Rectal smooth muscle tissue (tissue), 1 donor: ENCODE results near the gene ARHGAP45.
A peak's percentile ranks its signal among the peaks of the same experiment; 100 is the strongest.

ENCODE experiments used
- H3K27ac ChIP-seq: one replicate; pipeline ENCODE4 v1.7.0; 2013; ENCODE audit warnings: low read depth, low read length, inconsistent platforms
- H3K27me3 ChIP-seq: one replicate; pipeline ENCODE4 v1.7.0; 2013; ENCODE audit warnings: low read length; ENCODE audit not compliant: control insufficient read depth, insufficient read depth
- H3K36me3 ChIP-seq: one replicate; pipeline ENCODE4 v1.7.0; 2013; ENCODE audit warnings: low read length; ENCODE audit not compliant: control insufficient read depth, insufficient read depth
- H3K4me1 ChIP-seq: one replicate; pipeline ENCODE4 v1.7.0; 2013; ENCODE audit warnings: low read length; ENCODE audit not compliant: control insufficient read depth, insufficient read depth
- H3K4me3 ChIP-seq: one replicate; pipeline ENCODE4 v1.7.0; 2013; ENCODE audit warnings: low read length
- H3K9ac ChIP-seq: one replicate; pipeline ENCODE4 v1.7.0; 2013; ENCODE audit warnings: low read length

ARHGAP45 gene

GRCh38 chr19:1105873-1106840, 39.2 kb downstream of the ARHGAP45 start:
- H3K4me3 ChIP-seq: no peak overlapping the region
- H3K9ac ChIP-seq: no peak overlapping the region
- peaks cover 15% of the 10 kb centered on the region for H3K4me1 ChIP-seq
- H3K27me3 ChIP-seq: no peaks in the 10 kb centered on the region
- H3K27ac ChIP-seq: no peak overlapping the region
- H3K36me3 ChIP-seq: peaks cover 20% of the 10 kb centered on the region

DNA sequence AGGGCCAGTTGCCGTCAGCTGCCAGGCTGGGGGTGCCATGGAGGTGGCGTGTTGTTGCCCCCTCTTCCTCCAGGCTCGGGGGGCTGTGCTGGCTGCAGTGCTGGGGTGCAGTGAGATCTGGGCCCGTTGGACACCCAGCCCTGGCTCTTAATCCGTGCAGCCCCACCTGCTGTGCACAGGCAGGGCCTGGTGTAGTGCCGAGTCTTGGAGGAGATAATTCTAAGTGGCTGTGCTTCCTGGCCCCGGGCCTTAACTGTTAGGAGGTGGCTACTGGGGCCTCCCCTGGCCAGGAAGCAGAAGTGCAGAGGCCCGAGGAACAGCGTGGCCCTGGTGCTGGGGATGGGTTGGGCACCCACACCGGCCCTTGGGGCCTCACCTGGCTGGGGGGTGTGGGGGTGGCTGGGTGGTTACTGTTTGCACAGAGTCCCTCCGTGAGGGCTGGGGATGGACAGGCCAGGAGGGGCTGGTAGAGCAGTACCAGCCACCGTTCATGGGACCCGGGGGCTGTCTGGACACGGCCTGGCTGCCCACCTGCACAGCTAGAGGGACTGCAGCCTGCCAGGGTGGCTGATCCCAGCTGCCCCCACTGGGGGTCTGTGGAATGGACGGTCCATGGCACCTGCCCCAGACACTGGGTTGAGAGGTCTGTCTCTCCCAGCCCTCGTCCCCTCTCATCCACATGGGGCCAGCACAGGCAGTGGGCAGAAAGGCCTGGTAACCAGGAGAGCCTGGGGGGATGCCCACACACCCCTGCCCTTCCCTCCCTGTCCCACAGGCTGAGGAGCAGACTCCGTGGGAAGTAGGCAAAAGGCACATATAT, 40.1 kb downstream of the ARHGAP45 start:
- H3K9ac ChIP-seq: no peak overlapping the region
- H3K4me3 ChIP-seq: no peak overlapping the region
- peaks cover 15% of the 10 kb centered on the region for H3K4me1 ChIP-seq
- H3K27ac ChIP-seq: no peak overlapping the region
- no peaks in the 10 kb centered on the region for H3K27me3 ChIP-seq
- H3K36me3 ChIP-seq: peaks cover 20% of the 10 kb centered on the region

DNA sequence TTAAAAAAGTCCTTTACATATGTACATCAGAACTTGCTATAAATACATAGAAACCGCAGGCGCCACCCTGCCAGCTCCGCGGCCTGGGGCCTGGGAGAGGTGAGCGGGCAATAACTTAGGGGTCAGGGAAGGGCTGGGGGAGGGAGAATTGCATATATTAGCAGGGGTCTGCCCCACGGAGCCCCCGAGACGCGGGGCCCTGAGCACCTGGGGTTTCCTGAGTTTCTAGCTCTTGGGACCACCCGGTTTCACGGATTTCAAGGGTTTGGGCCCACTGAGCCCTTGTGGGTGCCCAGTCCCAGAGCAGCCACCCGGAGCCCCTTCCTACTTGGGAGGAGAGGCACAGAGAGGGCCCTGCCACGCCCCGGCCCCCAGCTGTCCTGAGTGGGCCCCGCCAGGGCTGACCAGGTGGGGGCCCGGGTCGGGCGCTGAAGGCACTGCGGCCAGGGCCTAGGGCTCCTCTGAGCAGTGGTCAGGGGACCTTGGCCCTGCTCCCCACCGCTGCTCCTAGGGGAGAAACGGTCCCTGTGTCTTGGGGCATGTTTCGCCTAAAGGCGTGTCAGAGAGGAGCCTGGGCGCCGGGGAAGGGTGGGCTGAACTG, 40.8 kb downstream of the ARHGAP45 start:
- H3K36me3 ChIP-seq: peaks cover 20% of the 10 kb centered on the region
- no peak overlapping the region for H3K4me3 ChIP-seq
- no peak overlapping the region for H3K9ac ChIP-seq
- H3K4me1 ChIP-seq: peaks cover 13% of the 10 kb centered on the region
- H3K27ac ChIP-seq: no peak overlapping the region
- no peaks in the 10 kb centered on the region for H3K27me3 ChIP-seq

DNA sequence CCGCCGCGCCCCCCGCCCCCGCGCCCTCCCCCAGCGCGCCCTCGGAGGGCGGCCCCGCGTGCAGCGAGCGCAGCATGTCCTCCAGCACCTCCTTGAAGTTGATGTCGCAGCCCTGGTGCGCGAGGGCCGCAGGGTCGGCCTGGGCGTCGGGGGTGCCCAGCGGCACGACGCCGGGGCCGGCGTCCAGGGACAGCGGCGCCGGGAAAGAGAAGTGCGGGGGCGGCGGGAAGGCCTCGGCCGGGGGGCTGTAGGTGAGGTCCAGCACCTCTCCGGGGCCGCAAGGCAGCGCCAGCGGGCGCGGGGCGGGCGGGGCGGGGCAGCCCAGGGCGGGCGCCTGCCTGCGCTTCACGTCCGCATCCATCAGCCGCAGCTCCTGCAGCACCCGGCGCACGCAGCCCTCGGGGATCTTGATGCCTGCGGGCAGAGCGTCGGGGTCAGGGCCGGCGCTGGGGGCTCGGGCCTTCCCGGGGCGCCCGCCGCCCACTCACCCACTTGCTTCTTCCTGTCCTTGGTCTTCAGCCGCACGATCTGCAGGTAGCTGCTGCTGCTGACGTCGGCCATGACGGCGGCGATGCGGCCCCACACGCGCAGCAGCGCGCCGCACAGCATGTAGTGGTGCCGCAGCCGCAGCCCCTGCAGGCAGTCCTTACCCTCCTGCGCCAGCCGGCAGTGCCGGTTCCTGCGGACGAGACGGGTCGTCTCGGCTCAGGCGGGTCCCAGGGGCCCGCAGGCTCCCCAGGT, 41.5 kb downstream of the ARHGAP45 start:
- Histone ChIP-seq H3K27ac (no peak overlapping the region), H3K9ac (no peak overlapping the region), H3K4me3 (no peak overlapping the region), H3K27me3 (no peaks in the 10 kb centered on the region), H3K36me3 (peaks cover 20% of the 10 kb centered on the region), H3K4me1 (peaks cover 13% of the 10 kb centered on the region)

DNA sequence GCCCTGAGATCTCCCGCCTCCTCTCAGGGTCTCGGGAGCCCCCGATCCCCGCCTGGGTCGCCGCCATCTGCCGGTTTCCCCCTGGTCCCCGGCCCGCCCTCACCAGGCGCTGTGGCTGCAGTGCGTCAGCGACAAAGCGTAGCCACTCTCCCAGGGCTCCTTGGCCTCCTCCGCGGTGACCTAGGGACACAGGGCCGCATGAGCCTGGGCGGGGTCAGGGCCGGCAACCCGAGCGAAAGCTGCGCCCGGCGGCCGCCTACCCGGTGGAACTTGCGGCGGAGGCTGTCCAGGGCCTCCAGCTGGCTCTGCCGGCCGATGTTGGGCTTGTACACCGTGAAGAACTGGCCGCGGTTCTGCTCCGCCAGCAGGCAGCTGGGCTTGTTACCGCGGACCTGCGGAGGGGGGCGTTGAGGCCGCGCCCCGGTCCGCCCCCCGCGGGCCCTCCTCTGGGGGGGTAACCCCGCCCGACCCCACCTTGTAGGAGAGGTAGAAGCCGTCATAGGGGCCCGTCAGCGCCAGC, 42.1 kb downstream of the ARHGAP45 start:
- Histone ChIP-seq H3K4me1 (peaks cover 15% of the 10 kb centered on the region), H3K27ac (no peak overlapping the region), H3K9ac (no peak overlapping the region), H3K4me3 (no peak overlapping the region), H3K27me3 (no peaks in the 10 kb centered on the region), H3K36me3 (peaks cover 20% of the 10 kb centered on the region)

- H3K4me3 ChIP-seq: no peak overlapping the region
- H3K27ac ChIP-seq: no peak overlapping the region
- no peak overlapping the region for H3K9ac ChIP-seq
- H3K4me1 ChIP-seq: peaks cover 13% of the 10 kb centered on the region
- H3K36me3 ChIP-seq: peaks cover 20% of the 10 kb centered on the region
- H3K27me3 ChIP-seq: no peaks in the 10 kb centered on the region
Measured at GRCh38 chr19:1109697-1110671, 43.0 kb downstream of the ARHGAP45 start.

DNA sequence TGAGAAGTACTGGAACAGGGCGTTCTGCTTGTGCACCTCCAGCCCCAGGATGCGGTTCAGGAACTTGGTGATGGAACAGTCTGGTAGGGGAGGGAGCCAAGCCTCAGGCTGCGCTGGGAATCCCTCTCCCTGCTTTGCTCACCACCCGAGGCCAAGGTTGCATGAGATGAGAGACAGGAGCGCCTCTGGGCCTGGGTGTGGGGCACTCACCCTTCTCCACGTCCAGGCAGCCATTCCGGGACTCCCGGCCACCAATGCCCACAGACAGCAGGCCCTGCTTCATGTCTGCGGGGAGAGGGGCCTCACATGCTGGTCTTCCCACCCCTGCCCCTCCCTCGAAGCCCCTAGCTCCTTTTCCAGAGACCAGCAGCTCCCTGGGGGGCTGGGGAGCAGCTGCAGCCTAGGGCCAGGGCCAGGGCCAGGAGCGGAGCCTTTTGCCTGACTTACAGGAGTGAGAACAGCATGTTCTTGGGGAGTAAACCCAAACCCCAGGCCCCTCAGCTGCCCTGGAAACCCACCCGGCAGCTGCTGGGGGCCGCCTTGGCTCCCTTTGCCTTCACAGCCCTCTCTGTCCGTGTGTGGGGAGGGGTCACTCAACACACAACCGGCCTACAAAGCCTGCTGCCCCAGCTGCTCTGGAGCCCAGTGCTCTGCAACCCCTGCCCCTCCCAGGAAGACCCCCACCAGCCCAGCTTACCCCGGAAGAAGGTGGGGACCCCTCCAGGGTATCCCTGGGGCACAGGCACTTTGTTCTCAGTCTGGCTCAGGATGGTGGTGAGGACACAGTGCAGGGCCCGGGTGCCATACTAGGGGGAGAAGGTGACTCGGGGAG, 44.1 kb downstream of the ARHGAP45 start:
- H3K36me3 ChIP-seq: peaks cover 22% of the 10 kb centered on the region
- H3K27me3 ChIP-seq: no peaks in the 10 kb centered on the region
- no peak overlapping the region for H3K27ac ChIP-seq

DNA sequence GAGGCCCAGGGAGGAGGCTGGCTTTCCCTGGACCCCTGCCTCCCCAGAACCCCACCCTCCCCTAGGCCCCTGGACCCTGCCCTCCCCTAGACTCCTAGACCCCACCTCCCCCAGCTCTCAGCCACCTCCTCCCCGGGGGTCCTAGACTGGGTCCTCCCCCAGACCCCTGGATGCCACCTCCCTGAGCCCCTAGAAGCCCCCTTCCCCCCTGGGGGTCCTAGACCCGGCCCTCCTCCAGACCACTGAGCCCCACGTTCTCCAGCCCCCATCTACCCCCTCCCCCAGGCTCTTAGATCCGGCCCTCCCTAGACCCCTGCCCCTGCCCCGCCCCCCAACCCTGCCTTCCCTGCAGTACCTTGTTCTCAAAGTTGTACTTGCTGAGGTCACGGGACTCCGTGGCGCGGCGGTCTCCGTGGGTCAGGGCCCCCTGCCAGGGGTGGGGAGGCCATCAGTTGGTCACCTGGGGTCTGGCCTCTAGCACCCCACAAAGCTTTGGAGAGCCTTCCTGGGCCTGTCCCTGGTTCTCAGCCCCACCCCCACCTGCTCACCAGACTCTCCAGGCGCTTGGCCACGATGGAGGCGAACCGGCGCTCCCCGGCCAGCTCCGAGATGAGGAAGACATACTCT, 44.8 kb downstream of the ARHGAP45 start:
- peak overlapping the region; percentile 50 for H3K27ac ChIP-seq
- H3K4me1 ChIP-seq: peaks cover 13% of the 10 kb centered on the region

More for the DNA sequence above, 44.1 kb downstream of the ARHGAP45 start:
- peaks cover 13% of the 10 kb centered on the region for H3K4me1 ChIP-seq
- no peak overlapping the region for H3K4me3 ChIP-seq
- H3K9ac ChIP-seq: no peak overlapping the region

DNA sequence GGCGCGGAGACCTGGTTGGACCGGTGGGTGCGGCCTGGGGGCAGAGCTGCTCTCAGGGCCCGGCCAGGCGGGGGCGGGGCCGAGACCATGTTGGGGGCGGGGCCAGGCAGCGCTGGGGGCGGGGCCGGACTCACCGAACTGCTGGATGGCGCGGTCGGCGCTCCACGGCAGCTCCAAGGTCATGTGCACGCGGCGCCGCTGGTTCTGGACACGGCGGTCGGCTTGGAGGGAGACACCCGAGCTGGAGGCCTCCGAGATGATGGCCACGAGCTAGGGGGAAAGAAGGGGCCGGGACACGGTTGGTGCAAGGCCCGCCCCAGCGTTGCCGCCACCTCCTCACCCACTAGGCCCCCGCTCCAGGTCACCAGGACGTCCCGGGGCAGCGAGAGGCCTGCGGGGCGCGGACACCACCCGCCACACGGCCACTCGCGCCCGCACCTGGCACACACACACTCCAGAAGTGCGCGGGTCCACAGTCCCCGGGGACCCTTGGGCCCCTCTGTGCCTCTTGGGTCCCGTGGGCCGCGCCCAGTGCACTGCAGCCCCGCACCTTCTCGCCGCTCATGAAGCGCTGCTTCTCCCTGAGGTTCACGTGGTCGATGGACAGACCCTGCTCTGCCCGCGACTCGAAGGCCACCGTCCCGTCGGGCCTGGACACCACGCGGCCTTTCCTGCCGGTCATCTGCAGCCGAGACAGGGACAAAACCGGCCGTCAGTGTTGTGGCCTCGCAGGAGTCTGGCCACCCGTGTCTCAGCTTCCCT, 45.5 kb downstream of the ARHGAP45 start:
- H3K36me3 ChIP-seq: peaks cover 20% of the 10 kb centered on the region
- H3K4me3 ChIP-seq: no peak overlapping the region
- peaks cover 13% of the 10 kb centered on the region for H3K4me1 ChIP-seq
- H3K27ac ChIP-seq: peak overlapping the region; percentile 81
- H3K27me3 ChIP-seq: no peaks in the 10 kb centered on the region
- peak overlapping the region; percentile 10 for H3K9ac ChIP-seq

More for the DNA sequence above, 44.8 kb downstream of the ARHGAP45 start:
- Histone ChIP-seq H3K36me3 (peaks cover 23% of the 10 kb centered on the region), H3K27me3 (no peaks in the 10 kb centered on the region), H3K9ac (no peak overlapping the region), H3K4me3 (no peak overlapping the region)
